Measurements from ENCODE around the gene GNAI3.

GNAI3 gene

DNA sequence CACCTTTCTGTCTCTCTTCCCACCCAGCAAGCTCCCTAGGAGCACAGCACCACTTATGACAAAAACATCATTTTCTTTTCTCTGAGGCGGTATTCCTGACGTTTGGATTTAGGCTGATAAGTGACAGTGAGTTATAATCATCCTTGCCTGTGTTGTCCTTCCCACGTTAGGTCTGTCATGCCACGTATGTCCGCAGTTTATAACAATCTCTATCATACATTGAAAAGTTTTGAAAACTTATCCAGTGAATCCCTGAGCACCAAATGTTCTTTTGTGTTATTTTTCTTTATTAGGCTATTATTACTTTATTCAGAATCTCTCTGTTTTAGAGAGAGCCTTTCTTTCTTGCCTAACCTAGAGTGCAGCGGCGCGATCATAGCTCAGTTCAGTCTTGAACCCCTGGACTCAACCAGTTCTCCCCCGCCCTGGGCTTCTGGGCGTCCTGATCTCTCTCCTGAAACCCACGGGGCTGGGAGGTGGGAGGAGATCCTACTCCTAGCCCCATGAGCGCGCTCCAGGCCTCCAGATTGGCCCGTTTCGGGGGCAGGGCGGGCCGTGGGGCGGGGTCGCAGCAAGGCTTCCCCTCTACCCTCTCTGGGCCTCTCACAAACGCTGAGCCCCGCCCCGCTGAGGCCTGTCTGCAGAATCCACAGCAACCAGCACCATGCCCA lies 119.2 kb downstream of the GNAI3 start, which contains the start of gene GSTM2:
Gene GSTM2 (plus strand): TSS at position 606 of the 671 bp plus-strand sequence. CDS start 59 bp downstream, at position 665.
- DNase-seq = peak; percentile 91

Data from activated CD4-positive, alpha-beta T cell treated with anti-CD3 and anti-CD28 coated beads for 48 hours (primary cell).